B cell (primary cell): Measurements from ENCODE around the gene PLEKHG2. TPM values are rescaled to one million over a fixed set of nuclear protein-coding genes. Genes with fewer than 3 reads are reported as not detected.

Experiments used
- ATAC-seq: fragments of 200-7000 bp; cut with Tn5 transposase; one replicate; pipeline ENCODE4 v1.10.0; 2021; ENCODE audit warnings: low read depth, mild to moderate bottlenecking, moderate number of reproducible peaks, moderate library complexity
- CTCF ChIA-PET: fragments of 350-600 bp; sonication (Branson Sonifier 250); formaldehyde crosslinking; loops from one replicate; lab custom pipeline; 2021; ENCODE audit warnings: antibody characterized with exemption, inconsistent platforms; lab: Charles Lee
- POLR2A ChIA-PET: fragments of 350-600 bp; sonication (Branson Sonifier 250); formaldehyde crosslinking; loops from one replicate; lab custom pipeline; 2021; ENCODE audit warnings: antibody characterized with exemption; lab: Charles Lee
- DNase-seq: peaks from one replicate; pipeline ENCODE4 v3.0.0; 2013
- H2AFZ ChIP-seq: 2 replicates; pipeline ENCODE4 v1.6.1; 2012; ENCODE audit warnings: mild to moderate bottlenecking, low read depth, low read length; ENCODE audit not compliant: insufficient read depth, poor library complexity, severe bottlenecking
- H3K27ac ChIP-seq, 2 donors: 1 replicate in 1 of 2; 2 replicates in 1 of 2; pipeline ENCODE4 v1.5.1; 2012 to 2013; ENCODE audit warnings: low read length in 2 of 2, mild to moderate bottlenecking in 2 of 2, moderate library complexity in 1 of 2
- H3K27me3 ChIP-seq, 4 experiments: fragments of 200-600 bp in 1 of 4; sonication (generic) in 1 of 4; replicated peaks in 1 of 4; 1 replicate in 2 of 4; 2 replicates in 2 of 4; pipeline versions ENCODE4 v1.6.1 to v1.7.0; 2013 to 2016; ENCODE audit warnings: low read length in 3 of 4, mild to moderate bottlenecking in 2 of 4, mixed read lengths in 1 of 4, moderate library complexity in 1 of 4; ENCODE audit not compliant: insufficient read depth in 4 of 4, control insufficient read depth in 3 of 4; ENCODE audit errors: control extremely low read depth in 1 of 4
- H3K36me3 ChIP-seq, 2 experiments: replicated peaks in 1 of 2; 1 replicate in 1 of 2; 2 replicates in 1 of 2; pipeline versions ENCODE4 v1.6.1 to v1.7.1; 2013; ENCODE audit warnings: low read length in 1 of 2; ENCODE audit not compliant: insufficient read depth in 2 of 2, control insufficient read depth in 1 of 2; ENCODE audit errors: control extremely low read depth in 1 of 2, extremely low read depth in 1 of 2
- H3K4me1 ChIP-seq, 2 donors: fragments of 200-600 bp in 1 of 2; sonication (generic) in 1 of 2; 1 replicate in 1 of 2; 2 replicates in 1 of 2; pipeline versions ENCODE4 v1.5.1 to v1.6.1; 2013 to 2017; ENCODE audit warnings: low read length in 2 of 2; ENCODE audit not compliant: control insufficient read depth in 2 of 2, insufficient read depth in 2 of 2
- H3K4me2 ChIP-seq: replicated peaks from 2 replicates; pipeline ENCODE3; 2012; ENCODE audit warnings: mild to moderate bottlenecking, low read depth, low read length; ENCODE audit not compliant: poor library complexity, severe bottlenecking
- H3K4me3 ChIP-seq, 5 experiments: fragments of 200-600 bp in 1 of 5; sonication (generic) in 1 of 5; 1 replicate in 3 of 5; 2 replicates in 2 of 5; pipeline versions ENCODE4 v1.5.1 to v1.7.0; 2011 to 2016; ENCODE audit warnings: low read length in 4 of 5, mild to moderate bottlenecking in 4 of 5, low read depth in 2 of 5, control low read depth in 1 of 5, moderate library complexity in 1 of 5; ENCODE audit not compliant: insufficient read depth in 1 of 5; ENCODE audit errors: control extremely low read depth in 1 of 5, extremely low read depth in 1 of 5
- H3K79me2 ChIP-seq: fragments of 200-600 bp; sonication (generic); one replicate; pipeline ENCODE4 v1.6.0; 2016; ENCODE audit warnings: low read length; ENCODE audit not compliant: control insufficient read depth, insufficient read depth
- H3K9ac ChIP-seq: fragments of 200-600 bp; sonication (generic); 2 replicates; pipeline ENCODE4 v1.6.1; 2017; ENCODE audit warnings: mild to moderate bottlenecking, low read length, moderate library complexity
- H3K9me3 ChIP-seq, 3 donors: one replicate each; pipeline versions ENCODE4 v1.6.1 to v1.7.1; 2013; ENCODE audit warnings: low read length in 2 of 3; ENCODE audit not compliant: control insufficient read depth in 2 of 3, insufficient read depth in 1 of 3; ENCODE audit errors: control extremely low read depth in 1 of 3
- H4K20me1 ChIP-seq: 2 replicates; pipeline ENCODE4 v1.6.0; 2012; ENCODE audit warnings: mild to moderate bottlenecking, low read length; ENCODE audit not compliant: insufficient read depth, control insufficient read depth, poor library complexity, severe bottlenecking
- H3K27ac Mint-ChIP-seq: one replicate; pipeline ENCODE4 v1.8.0; 2021; ENCODE audit warnings: mixed read lengths
- H3K27me3 Mint-ChIP-seq: one replicate; pipeline ENCODE4 v1.8.0; 2021; ENCODE audit warnings: mixed read lengths
- H3K4me1 Mint-ChIP-seq: one replicate; pipeline ENCODE4 v1.8.0; 2021; ENCODE audit warnings: mixed read lengths
- H3K4me3 Mint-ChIP-seq: one replicate; pipeline ENCODE4 v1.8.0; 2021; ENCODE audit warnings: mixed read lengths
- H3K9me3 Mint-ChIP-seq: one replicate; pipeline ENCODE4 v1.8.0; 2022; ENCODE audit warnings: mixed read lengths; ENCODE audit not compliant: insufficient read depth
- CTCF ChIP-seq: fragments of 200-600 bp; IDR thresholded peaks from one replicate; pipeline ENCODE4 v1.8.0; 2022; ENCODE audit warnings: antibody characterized with exemption, mild to moderate bottlenecking
- EZH2 ChIP-seq: IDR thresholded peaks from 2 replicates; pipeline ENCODE4 v1.6.1; 2012; ENCODE audit warnings: borderline replicate concordance, low read depth, mild to moderate bottlenecking, moderate library complexity, low read length; ENCODE audit not compliant: insufficient read depth, poor library complexity, severe bottlenecking
- WGBS: methylation state at CpG from one replicate; pipeline ENCODE4 v1.1.5; 2013; ENCODE audit warnings: missing lambda C conversion rate; ENCODE audit not compliant: insufficient coverage; 5-methylcytosine and 5-hydroxymethylcytosine counted together
- intact Hi-C: fragments of 100-400 bp; cut with micrococcal nuclease; formaldehyde crosslinking; loops from one replicate; pipeline ENCODE4 v1.10.0; 2022
- polyA plus RNA-seq: library from polyadenylated mRNA; depleted of rRNA; stranded (reverse); fragments of >200 nt; gene quantifications from 2 replicates; pipeline ENCODE4 v1.2.3, GENCODE V29; 2012
- total RNA-seq, 2 donors: library from RNA; stranded (reverse); fragments of 120-200 nt in 1 of 2; gene quantifications; 1 replicate in 1 of 2; 2 replicates in 1 of 2; pipeline versions ENCODE4 v1.2.3 to v1.2.4, GENCODE V29; 2013 to 2022

PLEKHG2 gene
- total and polyA plus RNA-seq, 2 donors (not counting 1 experiment from before 2014, with no cell fraction given) = 27.0 to 167 TPM

DNA sequence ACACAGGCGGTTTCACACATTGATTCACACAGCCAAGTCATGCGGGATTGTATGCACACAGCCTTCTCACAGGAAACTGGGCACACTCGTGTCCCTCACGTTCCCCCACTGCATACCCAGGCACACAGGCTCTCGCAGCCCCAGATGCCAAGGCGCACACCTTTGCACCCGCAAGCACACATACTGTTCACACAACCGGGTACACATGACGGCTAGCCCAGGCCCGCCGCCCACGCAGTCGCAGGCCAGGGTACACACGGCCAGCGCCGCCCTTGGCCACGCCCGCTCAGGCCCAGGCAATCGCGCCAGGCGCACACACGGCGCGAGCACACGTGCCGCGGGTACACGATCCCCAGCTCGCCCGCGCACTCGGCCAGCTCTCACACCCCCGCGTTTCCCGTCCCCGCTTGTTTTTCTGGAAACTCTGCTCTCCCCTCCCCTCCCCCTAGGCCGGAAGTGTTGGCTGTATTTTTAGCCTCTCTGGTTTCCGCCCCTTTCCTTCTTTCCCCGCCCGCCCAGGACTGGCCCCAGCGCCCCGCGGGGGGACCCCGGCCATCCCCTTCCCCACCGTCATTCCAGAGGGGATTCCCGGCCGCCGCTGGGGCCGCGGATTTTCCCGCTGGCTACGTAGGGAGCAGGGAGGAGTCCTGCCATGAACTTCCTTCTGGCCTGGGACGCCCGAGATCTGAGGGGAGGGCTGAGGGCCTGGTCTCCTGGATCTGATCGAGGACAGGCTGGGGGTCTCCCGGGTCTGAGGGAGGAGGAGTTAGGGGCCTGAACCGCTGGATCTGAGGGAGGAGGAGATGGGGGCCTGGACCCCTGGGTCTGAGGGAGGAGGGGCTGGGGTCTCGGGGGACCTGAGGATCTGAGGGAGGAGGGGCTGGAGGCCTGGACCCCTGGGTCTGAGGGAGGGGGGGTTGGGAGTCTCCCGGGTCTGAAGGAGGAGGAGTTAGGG lies 9.8 kb upstream of the PLEKHG2 start:
- Histone ChIP-seq H3K4me3 (peak overlapping the region in 4 of 5 experiments; percentile 63 to 91 (median 77)), H3K36me3 (peaks cover 0 to 8% of the 10 kb centered on the region in 2 experiments), H3K4me1 (peaks cover 69 to 84% of the 10 kb centered on the region in 2 donors), H3K27ac (peak overlapping the region; percentile 100), H3K9ac (peak overlapping the region; percentile 98), H3K9me3 (peaks cover 0 to 17% (median 0%) of the 10 kb centered on the region in 3 donors), H4K20me1 (peaks cover 10% of the 10 kb centered on the region), H2AFZ (no peak overlapping the region), H3K4me2 (peak overlapping the region; percentile 100), H3K79me2 (peaks cover 66% of the 10 kb centered on the region), H3K27me3 (no peaks in the 10 kb centered on the region)
- no peaks in the 10 kb centered on the region for H3K27me3 Mint-ChIP-seq
- H3K4me1 Mint-ChIP-seq = peaks cover 73% of the 10 kb centered on the region
- POLR2A ChIA-PET = interaction anchor here (0.6 to 8.8 kb wide), 11 partner anchors 9 to 1194 kb away, joined by 3 to 74 read pairs (median 5); partner anchors contain the start of genes MED29, PAF1, PLEKHG2 and RPS16
- ATAC-seq = peak; percentile 13
- WGBS = 3% methylated on average over 57 of the region's 59 CpGs
- no peaks in the 10 kb centered on the region for H3K9me3 Mint-ChIP-seq
- TF ChIP-seq EZH2 = no peak
- no peak for TF ChIP-seq CTCF
- H3K4me3 Mint-ChIP-seq = peak overlapping the region; percentile 94
- H3K27ac Mint-ChIP-seq = peak overlapping the region; percentile 96
- CTCF ChIA-PET = interaction anchor here (0.9 to 8.9 kb wide), 8 partner anchors 9 to 131 kb away, joined by 3 to 260 read pairs (median 6); partner anchors contain the start of genes EID2B, MED29, PAF1 and PLEKHG2
- peak; percentile 92 for DNase-seq
- intact Hi-C loops = loop anchor here (10.0 kb wide), 1 partner anchor 538 kb away; no protein-coding TSS in a partner anchor
